Right lobe of liver (tissue), 6 donors: Measurements from ENCODE around the gene AIFM1. TPM values are rescaled to one million over a fixed set of nuclear protein-coding genes. Genes with fewer than 3 reads are reported as not detected.

Experiments used
- ATAC-seq, 4 donors: fragments of 200-7000 bp; cut with Tn5 transposase; one replicate each; pipeline ENCODE4 v1.9.1; 2020; ENCODE audit warnings: mild to moderate bottlenecking in 4 of 4, moderate library complexity in 4 of 4
- DNase-seq, 3 donors: peaks; one replicate each; pipeline ENCODE4 v3.0.0-alpha.2; 2020
- H3K27ac ChIP-seq, 3 donors: fragments of 200-600 bp; one replicate each; pipeline ENCODE4 v1.8.0; 2022
- H3K27me3 ChIP-seq, 2 donors: fragments of 200-600 bp; one replicate each; pipeline ENCODE4 v1.8.0; 2022
- H3K36me3 ChIP-seq, 4 donors: fragments of 200-600 bp; sonication (generic) in 1 of 4; one replicate each; pipeline versions ENCODE4 v1.5.1 to v1.8.0; 2017 to 2022; ENCODE audit warnings: control low read depth in 1 of 4
- H3K4me1 ChIP-seq, 4 donors: fragments of 200-600 bp; sonication (generic) in 1 of 4; one replicate each; pipeline versions ENCODE4 v1.5.1 to v1.8.0; 2017 to 2022; ENCODE audit warnings: control low read depth in 1 of 4
- H3K4me3 ChIP-seq, 3 donors: fragments of 200-600 bp; one replicate each; pipeline ENCODE4 v1.8.0; 2022
- H3K9me3 ChIP-seq, 4 donors: fragments of 200-600 bp; sonication (generic) in 1 of 4; one replicate each; pipeline versions ENCODE4 v1.5.1 to v1.8.0; 2017 to 2022; ENCODE audit warnings: control low read depth in 1 of 4
- CTCF ChIP-seq, 4 donors: fragments of 200-600 bp in 3 of 4; fragments of 450-650 bp in 1 of 4; IDR thresholded peaks; one replicate each; pipeline versions ENCODE4 v1.5.1 to v1.8.0; 2016 to 2022; ENCODE audit warnings: antibody characterized with exemption in 4 of 4, mild to moderate bottlenecking in 2 of 4
- POLR2A ChIP-seq: fragments of 450-650 bp; IDR thresholded peaks from one replicate; pipeline ENCODE4 v1.6.1; 2017; ENCODE audit warnings: antibody characterized with exemption, mild to moderate bottlenecking
- WGBS: methylation state at CpG from one replicate; pipeline ENCODE4 v1.1.6; 2018; ENCODE audit warnings: low coverage, low lambda C conversion rate; ENCODE audit not compliant: insufficient coverage; ENCODE audit errors: missing lambda C conversion rate; 5-methylcytosine and 5-hydroxymethylcytosine counted together
- intact Hi-C, 2 donors: fragments of 100-400 bp; cut with DNase I; formaldehyde crosslinking; loops; one replicate each; pipeline versions ENCODE4 v1.11.2 to v1.14.1; 2022
- total RNA-seq, 6 experiments: library from RNA; depleted of rRNA in 2 of 6; stranded (reverse); fragments of >200 nt in 2 of 6; fragmentation: NEBNext Ultra II Directional in 3 of 6; extraction: Animal tissue kit (Norgen Biotek cat#: 25700) in 3 of 6; gene quantifications; one replicate each; pipeline versions ENCODE4 v1.1.0 to v1.2.4, GENCODE V29; 2016 to 2023
- donor health status: DM: no; HTN: yes; CAD: no.
- donor health status: DM: no; HTN: no; CAD: no.
- donor health status: DM: no; HTN: no; CAD: no.
- donor health status: DM: no; HTN: yes; CAD: no.
- donor health status: DM: no; HTN: yes; CAD: no.

Gene AIFM1
- total RNA-seq, 6 experiments from 2014 or later: 63.4 to 90.0 (median 76.7) TPM

GRCh38 chrX:130184857-130185256 lies 19.2 kb upstream of the AIFM1 start:
- no peak for ATAC-seq
- TF ChIP-seq POLR2A (no peak), CTCF (IDR thresholded peaks at IDR 0.05) (no peak)
- WGBS: 35% methylated on average over 2 of the region's 2 CpGs

GRCh38 chrX:130184168-130184567 lies 18.5 kb upstream of the AIFM1 start:
- WGBS: 80% methylated on average over 11 of the region's 11 CpGs
- intact Hi-C loops: loop anchor here in 1 of 2 donors (10.0 kb wide), 1 partner anchor 99 kb away; no protein-coding TSS in a partner anchor
- ATAC-seq: no peak

More at GRCh38 chrX:130184857-130185256, 19.2 kb upstream of the AIFM1 start:
- Histone ChIP-seq H3K4me3 (no peak overlapping the region), H3K27me3 (no peaks in the 10 kb centered on the region), H3K27ac (no peak overlapping the region), H3K4me1 (no peaks in the 10 kb centered on the region), H3K9me3 (no peaks in the 10 kb centered on the region), H3K36me3 (no peaks in the 10 kb centered on the region)
- intact Hi-C loops: loop anchor here in 1 of 2 donors (10.0 kb wide), 1 partner anchor 100 kb away; no protein-coding TSS in a partner anchor
- DNase-seq: no peak

GRCh38 chrX:130179579-130180215 lies 14.1 kb upstream of the AIFM1 start:
- 54% methylated on average over 7 of the region's 7 CpGs for WGBS
- H3K4me1 ChIP-seq: no peaks in the 10 kb centered on the region
- intact Hi-C loops: loop anchor here in 1 of 2 donors (10.0 kb wide), 1 partner anchor 95 kb away; no protein-coding TSS in a partner anchor
- DNase-seq (no peak), ATAC-seq (no peak)
- no peaks in the 10 kb centered on the region for H3K9me3 ChIP-seq
- no peak overlapping the region for H3K4me3 ChIP-seq
- TF ChIP-seq CTCF (IDR thresholded peaks at IDR 0.05): no peak
- TF ChIP-seq POLR2A: no peak
- no peak overlapping the region for H3K27ac ChIP-seq
- no peaks in the 10 kb centered on the region for H3K27me3 ChIP-seq
- no peaks in the 10 kb centered on the region for H3K36me3 ChIP-seq

More at GRCh38 chrX:130184168-130184567, 18.5 kb upstream of the AIFM1 start:
- DNase-seq: no peak
- TF ChIP-seq CTCF (IDR thresholded peaks at IDR 0.05): no peak
- no peak for TF ChIP-seq POLR2A
- H3K4me3 ChIP-seq: no peak overlapping the region
- no peak overlapping the region for H3K27ac ChIP-seq
- no peaks in the 10 kb centered on the region for H3K27me3 ChIP-seq
- H3K36me3 ChIP-seq: no peaks in the 10 kb centered on the region
- no peaks in the 10 kb centered on the region for H3K4me1 ChIP-seq
- H3K9me3 ChIP-seq: no peaks in the 10 kb centered on the region

- ATAC-seq: no peak
- DNase-seq: no peak
- no peaks in the 10 kb centered on the region for H3K27me3 ChIP-seq
- WGBS: 45% methylated on average over 2 of the region's 5 CpGs
- no peak overlapping the region for H3K27ac ChIP-seq
- intact Hi-C loops: no loop called here
- H3K4me3 ChIP-seq: no peak overlapping the region
- H3K4me1 ChIP-seq: no peaks in the 10 kb centered on the region
- H3K36me3 ChIP-seq: no peaks in the 10 kb centered on the region
- no peak for TF ChIP-seq CTCF (IDR thresholded peaks at IDR 0.05)
- TF ChIP-seq POLR2A: no peak
- no peaks in the 10 kb centered on the region for H3K9me3 ChIP-seq
Measured at GRCh38 chrX:130179170-130179569, 13.5 kb upstream of the AIFM1 start.
